A549 treated with ZK216348 at 1 μM for 4 hours (cell line): ENCODE results near the gene MYBPHL. TPM values are rescaled to one million over a fixed set of nuclear protein-coding genes. Genes with fewer than 3 reads are reported as not detected.

Experiments used
- total RNA-seq: library from RNA; stranded (reverse); fragments of 200-300 nt; extraction: Qiagen RNA extraction; gene quantifications from 5 replicates; pipeline ENCODE4 v1.2.3, GENCODE V29; 2022; ENCODE audit warnings: low read depth

MYBPHL gene, protein sequence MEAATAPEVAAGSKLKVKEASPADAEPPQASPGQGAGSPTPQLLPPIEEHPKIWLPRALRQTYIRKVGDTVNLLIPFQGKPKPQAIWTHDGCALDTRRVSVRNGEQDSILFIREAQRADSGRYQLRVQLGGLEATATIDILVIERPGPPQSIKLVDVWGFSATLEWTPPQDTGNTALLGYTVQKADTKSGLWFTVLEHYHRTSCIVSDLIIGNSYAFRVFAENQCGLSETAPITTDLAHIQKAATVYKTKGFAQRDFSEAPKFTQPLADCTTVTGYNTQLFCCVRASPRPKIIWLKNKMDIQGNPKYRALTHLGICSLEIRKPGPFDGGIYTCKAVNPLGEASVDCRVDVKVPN
- total RNA-seq, result not detected in 5 replicates

DNA sequence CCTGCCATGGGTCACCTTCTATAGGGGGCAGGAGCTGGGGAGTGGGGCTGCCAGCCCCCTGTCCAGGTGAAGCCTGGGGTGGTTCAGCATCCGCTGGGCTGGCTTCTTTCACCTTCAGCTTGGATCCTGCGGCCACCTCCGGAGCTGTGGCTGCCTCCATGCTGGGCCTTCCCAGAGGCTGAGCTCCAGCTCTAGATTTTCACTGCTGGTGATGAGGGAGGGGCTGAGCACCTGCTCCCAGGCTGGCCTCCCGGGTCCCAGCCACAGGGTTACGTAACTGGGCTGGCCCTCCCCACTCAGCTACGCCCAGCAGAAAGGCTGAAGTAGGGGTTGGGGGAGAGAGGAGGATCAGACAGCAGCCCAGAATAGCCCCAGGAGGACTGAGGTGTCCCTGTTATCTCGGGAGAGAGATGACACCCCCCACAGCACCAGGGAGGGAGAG, at the start of gene MYBPHL:
Gene MYBPHL (minus strand): TSS at position 180 of the 442 bp plus-strand sequence. CDS start 20 bp downstream, at position 160.

DNA sequence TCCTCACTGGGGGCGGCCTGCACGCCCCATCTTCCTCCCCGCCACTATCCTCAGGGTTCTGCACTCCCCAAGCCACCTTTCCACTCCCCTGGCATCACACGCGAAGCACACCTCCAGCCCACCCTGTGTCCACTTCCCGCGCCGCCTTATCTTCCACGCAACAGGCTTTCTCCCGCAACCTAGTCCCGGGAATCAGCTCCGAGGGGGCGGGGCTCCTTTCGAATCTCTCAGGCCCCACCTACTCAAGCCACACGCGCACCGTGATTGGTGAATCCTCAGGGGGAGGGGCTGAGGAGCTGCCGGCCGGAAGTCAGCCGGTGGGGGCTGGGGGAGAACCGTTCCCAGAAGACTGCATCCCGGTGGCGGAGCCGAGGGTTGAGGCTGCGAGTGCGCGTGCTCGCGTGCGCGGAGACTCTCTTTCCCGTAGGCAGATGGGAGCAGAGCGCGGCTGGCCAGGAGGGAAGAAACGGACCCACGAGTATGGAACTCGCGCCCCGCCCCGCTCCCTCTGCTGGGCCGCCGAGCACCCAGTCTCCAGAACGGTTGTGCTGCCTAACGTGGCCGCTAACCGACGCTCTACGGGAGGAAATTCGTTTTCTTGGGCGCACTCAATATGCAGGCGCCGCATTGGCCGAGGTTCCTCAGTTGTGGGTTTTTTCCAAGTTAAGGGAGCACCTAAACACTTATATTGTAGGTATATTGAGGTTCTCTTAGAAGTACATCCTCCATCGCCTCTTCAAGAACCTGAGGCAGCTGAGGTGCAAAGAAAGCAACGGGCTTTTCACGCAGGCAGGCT, 23.7 kb downstream of the MYBPHL start, which contains the start of gene PSRC1:
Gene PSRC1 (minus strand): TSS at position 194 of the 796 bp plus-strand sequence.

DNA sequence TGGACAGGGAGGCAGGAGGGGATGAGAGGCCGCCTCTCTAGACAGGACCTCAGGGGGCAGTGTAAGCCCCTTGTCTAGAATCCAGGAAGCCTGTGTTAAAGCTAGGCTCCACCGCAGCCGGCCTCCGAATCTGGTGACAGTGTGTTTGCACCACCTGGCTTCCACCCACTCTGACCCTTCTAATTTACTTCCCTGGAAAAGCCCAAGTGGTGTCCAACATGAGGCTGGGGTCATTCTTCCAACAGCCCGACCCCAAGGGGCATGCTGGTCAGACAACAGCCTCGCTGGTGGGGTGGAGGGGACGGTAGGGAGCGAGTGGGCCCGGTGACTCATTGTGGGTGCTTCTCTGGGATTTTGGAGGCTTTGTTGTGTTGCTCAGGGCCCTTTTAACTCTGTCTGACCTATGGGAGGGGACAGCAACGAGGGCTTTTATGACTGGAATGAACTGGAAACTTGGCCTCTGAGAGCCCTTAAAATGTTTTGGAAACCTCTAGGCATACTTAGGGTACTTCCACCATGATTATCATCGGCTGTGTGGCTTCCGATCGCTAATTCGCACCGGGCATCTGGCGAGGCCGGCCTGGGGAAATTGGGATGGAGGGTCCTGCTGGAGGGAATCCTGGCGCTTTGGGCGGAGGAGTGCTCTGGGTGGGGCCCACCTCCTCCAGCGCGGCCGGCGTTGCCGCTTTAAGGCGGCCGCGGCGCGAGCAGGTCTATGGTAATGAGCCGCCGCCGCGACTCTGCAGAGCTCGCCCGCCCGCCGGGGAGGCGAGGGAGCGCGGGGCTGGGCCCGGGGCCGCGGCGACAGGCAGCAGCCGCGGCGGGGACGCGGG, 57.8 kb downstream of the MYBPHL start, which contains the start of gene CELSR2:
Gene CELSR2 (plus strand): TSS at position 743 of the 833 bp plus-strand sequence. CDS start 541 bp downstream, outside the sequence.

Other genes starting within 250 kb of the MYBPHL start
- gene TAF13, start 231.0 kb downstream of the MYBPHL start, total RNA-seq, result 15.7 to 41.3 TPM (median 25.5 TPM) in 5 replicates
- gene TMEM167B, start 216.2 kb downstream of the MYBPHL start, total RNA-seq, result 7.4 to 11.3 TPM (median 8.3 TPM) in 5 replicates
- gene ELAPOR1, start 192.9 kb downstream of the MYBPHL start, total RNA-seq, result 0.38 to 0.87 TPM (median 0.52 TPM) in 5 replicates
- 89.7 to 104 TPM (median 97.2 TPM) in 5 replicates for gene SARS1, start 93.1 kb downstream of the MYBPHL start, total RNA-seq
- gene CELSR2, start 57.5 kb downstream of the MYBPHL start, total RNA-seq, result 2.8 to 6.6 TPM (median 5.5 TPM) in 5 replicates
- 16.1 to 25.4 TPM (median 24.0 TPM) in 5 replicates for gene PSRC1, start 23.9 kb downstream of the MYBPHL start, total RNA-seq
- 3.0 to 4.9 TPM (median 3.9 TPM) in 5 replicates for gene SORT1, start 90.9 kb upstream of the MYBPHL start, total RNA-seq
- gene PSMA5, start 119.4 kb upstream of the MYBPHL start, total RNA-seq, result 100 to 110 TPM (median 104 TPM) in 5 replicates
- gene SYPL2, start 159.5 kb upstream of the MYBPHL start, total RNA-seq, result 0.07 to 0.18 TPM (median 0.08 TPM) in 5 replicates
- 0.92 to 2.7 TPM (median 2.5 TPM) in 5 replicates for gene ATXN7L2, start 176.9 kb upstream of the MYBPHL start, total RNA-seq
- gene CYB561D1, start 187.1 kb upstream of the MYBPHL start, total RNA-seq, result 3.6 to 6.1 TPM (median 5.0 TPM) in 5 replicates
- 1.1 to 1.6 TPM (median 1.1 TPM) in 5 replicates for gene AMIGO1, start 202.7 kb upstream of the MYBPHL start, total RNA-seq
- not detected in 5 replicates for gene GPR61, start 232.9 kb upstream of the MYBPHL start, total RNA-seq
- 3.4 to 5.6 TPM (median 5.1 TPM) in 5 replicates for gene GNAI3, start 241.6 kb upstream of the MYBPHL start, total RNA-seq